Cardiac muscle cell (in vitro differentiated cells and primary cell): ENCODE data around the gene CST9. TPM values are rescaled to one million over a fixed set of nuclear protein-coding genes. Genes with fewer than 3 reads are reported as not detected.
"Not testable (repeated sequence)": the region's sequence is repeated elsewhere in the genome, so short reads cannot be mapped to it uniquely, and the experiment has no call there.

ENCODE experiments used
- DNase-seq, 2 donors: peaks; one replicate each; pipeline versions ENCODE4 v3.0.0 to v3.0.0-alpha.2; 2010 to 2017; ENCODE audit warnings: low read depth in 1 of 2, low spot score in 1 of 2
- H3K27ac ChIP-seq: fragments of 200-600 bp; sonication (generic); 2 replicates; pipeline ENCODE4 v1.5.1; 2016
- H3K27me3 ChIP-seq: fragments of 200-600 bp; sonication (generic); 2 replicates; pipeline ENCODE4 v1.6.0; 2016; ENCODE audit warnings: control low read depth
- H3K36me3 ChIP-seq: fragments of 200-600 bp; sonication (generic); 2 replicates; pipeline ENCODE4 v1.5.1; 2016; ENCODE audit warnings: control low read depth
- H3K4me1 ChIP-seq: fragments of 200-600 bp; sonication (generic); 2 replicates; pipeline ENCODE4 v1.8.1; 2017; ENCODE audit warnings: low read depth, mild to moderate bottlenecking, mixed run types
- H3K4me3 ChIP-seq: fragments of 200-600 bp; sonication (generic); 2 replicates; pipeline ENCODE4 v1.5.1; 2016; ENCODE audit warnings: mild to moderate bottlenecking
- H3K9me3 ChIP-seq: fragments of 200-600 bp; sonication (generic); 2 replicates; pipeline ENCODE4 v1.5.1; 2017; ENCODE audit warnings: low read depth, mild to moderate bottlenecking, control low read depth
- CTCF ChIP-seq: IDR thresholded peaks from 2 replicates; pipeline ENCODE4 v1.5.1; 2012; ENCODE audit warnings: low read depth, mild to moderate bottlenecking, low read length
- polyA plus RNA-seq: library from polyadenylated mRNA; unstranded; fragments of >200 nt; fragmentation: Nextera tagmentation; extraction: Ambion mirVana; gene quantifications from 2 replicates; pipeline ENCODE4 v1.2.1, GENCODE V29; 2016
- total RNA-seq: library from RNA; depleted of rRNA; stranded (reverse); fragments of >200 nt; gene quantifications from 2 replicates; pipeline ENCODE4 v1.2.3, GENCODE V29; 2016

The CST9 gene
- total and polyA plus RNA-seq, 2 experiments from 2014 or later: not detected

- H3K9me3 ChIP-seq: no peaks in the 10 kb centered on the region
- no peaks in the 10 kb centered on the region for H3K36me3 ChIP-seq
- H3K4me3 ChIP-seq: no peak overlapping the region
- no peak for TF ChIP-seq CTCF
- DNase-seq: peak in 1 of 2 donors; percentile 91
- peaks cover 4% of the 10 kb centered on the region for H3K4me1 ChIP-seq
- H3K27me3 ChIP-seq: no peaks in the 10 kb centered on the region
- H3K27ac ChIP-seq: no peak overlapping the region
Observed at GRCh38 chr20:23624324-23624691, 18.6 kb upstream of the CST9 start.

GRCh38 chr20:23623666-23624323 lies 18.1 kb upstream of the CST9 start:
- no peak for DNase-seq
- Histone ChIP-seq H3K4me3 (no peak overlapping the region), H3K9me3 (no peaks in the 10 kb centered on the region), H3K4me1 (peaks cover under 1% of the 10 kb centered on the region), H3K27me3 (no peaks in the 10 kb centered on the region), H3K27ac (no peak overlapping the region), H3K36me3 (no peaks in the 10 kb centered on the region)
- TF ChIP-seq CTCF: no peak

GRCh38 chr20:23622839-23623343 lies 17.2 kb upstream of the CST9 start:
- Histone ChIP-seq H3K4me1 (no peaks in the 10 kb centered on the region), H3K9me3 (no peaks in the 10 kb centered on the region), H3K4me3 (no peak overlapping the region), H3K27ac (no peak overlapping the region), H3K36me3 (no peaks in the 10 kb centered on the region), H3K27me3 (no peaks in the 10 kb centered on the region)
- DNase-seq: peak in 1 of 2 donors; percentile 97
- no peak for TF ChIP-seq CTCF

GRCh38 chr20:23622401-23622800 lies 16.7 kb upstream of the CST9 start:
- not testable (repeated sequence) for H3K27ac ChIP-seq, DNase-seq, H3K27me3 ChIP-seq, H3K4me3 ChIP-seq, H3K9me3 ChIP-seq, H3K36me3 ChIP-seq, H3K4me1 ChIP-seq

- H3K4me3 ChIP-seq, H3K36me3 ChIP-seq, H3K4me1 ChIP-seq, H3K9me3 ChIP-seq, DNase-seq, H3K27ac ChIP-seq, H3K27me3 ChIP-seq: not testable (repeated sequence)
Observed at GRCh38 chr20:23620670-23621386, 15.1 kb upstream of the CST9 start.

- H3K27ac ChIP-seq: no peak overlapping the region
- no peaks in the 10 kb centered on the region for H3K4me1 ChIP-seq
- no peaks in the 10 kb centered on the region for H3K36me3 ChIP-seq
- no peaks in the 10 kb centered on the region for H3K27me3 ChIP-seq
- no peak for DNase-seq
- H3K9me3 ChIP-seq: no peaks in the 10 kb centered on the region
- H3K4me3 ChIP-seq: no peak overlapping the region
- TF ChIP-seq CTCF: no peak
Observed at GRCh38 chr20:23614163-23614562, 8.4 kb upstream of the CST9 start.
